Neural cell (in vitro differentiated cells): Measurements from ENCODE around the gene IL18BP. TPM values are rescaled to one million over a fixed set of nuclear protein-coding genes. Genes with fewer than 3 reads are reported as not detected.

Experiments
- H2AFZ ChIP-seq: fragments of 200-600, 300-800 bp; sonication (generic), shearing (Covaris generic); 2 replicates; pipeline ENCODE4 v1.6.0; 2014; ENCODE audit warnings: low read depth, mild to moderate bottlenecking, antibody characterized with exemption, low read length, moderate library complexity
- H3F3A ChIP-seq: fragments of 200-600 bp; shearing (Covaris generic); 2 replicates; pipeline ENCODE4 v1.6.1; 2016; ENCODE audit warnings: mild to moderate bottlenecking, moderate library complexity, mixed read lengths, antibody characterized with exemption, low read length; ENCODE audit not compliant: insufficient read depth, poor library complexity, severe bottlenecking
- H3K27ac ChIP-seq: fragments of 200-600, 300-800 bp; sonication (generic), shearing (Covaris generic); 2 replicates; pipeline ENCODE4 v1.5.1; 2014; ENCODE audit warnings: mild to moderate bottlenecking, low read length, moderate library complexity
- H3K27me3 ChIP-seq: fragments of 300-800, 200-600 bp; sonication (generic), shearing (Covaris generic); 2 replicates; pipeline ENCODE4 v1.6.0; 2014; ENCODE audit warnings: mild to moderate bottlenecking, low read depth, low read length, moderate library complexity; ENCODE audit not compliant: insufficient read depth
- H3K36me3 ChIP-seq: fragments of 300-800, 200-600 bp; sonication (generic), shearing (Covaris generic); 2 replicates; pipeline ENCODE4 v1.5.1; 2014; ENCODE audit warnings: mild to moderate bottlenecking, antibody characterized with exemption, low read length, moderate library complexity; ENCODE audit not compliant: insufficient read depth
- H3K4me2 ChIP-seq: fragments of 300-800, 200-600 bp; sonication (generic), shearing (Covaris generic); 2 replicates; pipeline ENCODE4 v1.6.0; 2014; ENCODE audit warnings: mild to moderate bottlenecking, low read length
- H3K4me3 ChIP-seq: fragments of 300-800, 200-600 bp; sonication (generic), shearing (Covaris generic); 2 replicates; pipeline ENCODE4 v1.5.1; 2014; ENCODE audit warnings: mild to moderate bottlenecking, low read length, moderate library complexity
- H3K79me2 ChIP-seq: fragments of 200-600 bp; shearing (Covaris generic); replicated peaks from 2 replicates; pipeline ENCODE4 v1.6.0; 2014; ENCODE audit warnings: mild to moderate bottlenecking, low read length, moderate library complexity; ENCODE audit not compliant: insufficient read depth
- H3K9ac ChIP-seq: fragments of 300-800, 200-600 bp; sonication (generic), shearing (Covaris generic); 2 replicates; pipeline ENCODE4 v1.6.1; 2016; ENCODE audit warnings: mild to moderate bottlenecking, low read length, mixed read lengths
- H3K9me2 ChIP-seq: fragments of 200-600 bp; shearing (Covaris generic); 2 replicates; pipeline ENCODE4 v1.6.1; 2016; ENCODE audit warnings: mild to moderate bottlenecking, low read length, mixed read lengths; ENCODE audit not compliant: insufficient read depth
- H3K9me3 ChIP-seq: fragments of 200-600, 300-800 bp; sonication (generic), shearing (Covaris generic); 2 replicates; pipeline ENCODE4 v1.6.1; 2016; ENCODE audit warnings: mild to moderate bottlenecking, mixed run types, low read length, moderate library complexity, mixed read lengths
- H4K20me1 ChIP-seq: fragments of 200-600 bp; shearing (Covaris generic); 2 replicates; pipeline ENCODE4 v1.6.1; 2016; ENCODE audit warnings: mild to moderate bottlenecking, mixed run types; ENCODE audit not compliant: insufficient read depth
- CTCF ChIP-seq: fragments of 450-650 bp; IDR thresholded peaks from 2 replicates; pipeline ENCODE4 v1.5.1; 2014; ENCODE audit warnings: antibody characterized with exemption, mild to moderate bottlenecking, moderate library complexity; ENCODE audit not compliant: poor library complexity, severe bottlenecking
- EP300 ChIP-seq: fragments of 450-650 bp; conservative IDR thresholded peaks from 2 replicates; pipeline ENCODE4 v1.6.1; 2014; ENCODE audit warnings: antibody characterized with exemption, mild to moderate bottlenecking, moderate library complexity; ENCODE audit not compliant: poor library complexity, severe bottlenecking
- EZH2 ChIP-seq: fragments of 200-600, 300-800 bp; shearing (Covaris generic), sonication (generic); IDR thresholded peaks from 2 replicates; pipeline ENCODE4 v1.6.1; 2014; ENCODE audit warnings: antibody characterized with exemption, low read length, borderline replicate concordance, mild to moderate bottlenecking; ENCODE audit not compliant: insufficient read depth, poor library complexity, severe bottlenecking
- MXI1 ChIP-seq: fragments of 450-650 bp; conservative IDR thresholded peaks from 2 replicates; pipeline ENCODE4 v1.6.1; 2014; ENCODE audit warnings: antibody characterized with exemption, mild to moderate bottlenecking; ENCODE audit not compliant: poor library complexity, severe bottlenecking
- POLR2AphosphoS5 ChIP-seq: IDR thresholded peaks from 2 replicates; pipeline ENCODE4 v1.6.1; 2012
- RAD21 ChIP-seq: fragments of 450-650 bp; conservative IDR thresholded peaks from 2 replicates; pipeline ENCODE4 v1.6.1; 2014; ENCODE audit warnings: antibody characterized with exemption, mild to moderate bottlenecking, moderate library complexity
- REST ChIP-seq: IDR thresholded peaks from 2 replicates; pipeline ENCODE4 v1.6.1; 2012; ENCODE audit warnings: borderline replicate concordance
- SMC3 ChIP-seq: fragments of 450-650 bp; conservative IDR thresholded peaks from 2 replicates; pipeline ENCODE4 v1.6.1; 2014; ENCODE audit warnings: antibody characterized with exemption, mild to moderate bottlenecking, moderate library complexity; ENCODE audit not compliant: poor library complexity
- TAF1 ChIP-seq: IDR thresholded peaks from 2 replicates; pipeline ENCODE4 v1.6.1; 2012; ENCODE audit warnings: low read depth
- polyA plus RNA-seq: library from polyadenylated mRNA; depleted of rRNA; stranded (reverse); fragments of >200 nt; gene quantifications from 2 replicates; pipeline ENCODE4 v1.2.3, GENCODE V29; 2014

IL18BP gene
- polyA plus RNA-seq, 1 donor from 2014 or later = 3.1 TPM

- no peak overlapping the region for H3K4me3 ChIP-seq
- no peak overlapping the region for H3K4me2 ChIP-seq
- H3K79me2 ChIP-seq = no peaks in the 10 kb centered on the region
- H3K9ac ChIP-seq = no peak overlapping the region
- H3K27ac ChIP-seq = no peak overlapping the region
- H2AFZ ChIP-seq = no peak overlapping the region
- H3K27me3 ChIP-seq = no peaks in the 10 kb centered on the region
- H3K9me3 ChIP-seq = no peaks in the 10 kb centered on the region
- H3K36me3 ChIP-seq = no peaks in the 10 kb centered on the region
- TF ChIP-seq EP300 (no peak), MXI1 (no peak), CTCF (no peak), RAD21 (no peak), EZH2 (no peak), SMC3 (no peak), POLR2AphosphoS5 (no peak), REST (no peak), TAF1 (no peak)
- no peaks in the 10 kb centered on the region for H3F3A ChIP-seq
- no peaks in the 10 kb centered on the region for H3K9me2 ChIP-seq
- H4K20me1 ChIP-seq = no peaks in the 10 kb centered on the region
Observed at GRCh38 chr11:71971680-71972079, 27.0 kb upstream of the IL18BP start.

GRCh38 chr11:71976551-71976950 is 22.2 kb upstream of the IL18BP start:
- H3K79me2 ChIP-seq = no peaks in the 10 kb centered on the region
- no peaks in the 10 kb centered on the region for H3K27me3 ChIP-seq
- H4K20me1 ChIP-seq = no peaks in the 10 kb centered on the region
- no peak overlapping the region for H2AFZ ChIP-seq
- H3K4me2 ChIP-seq = no peak overlapping the region
- TF ChIP-seq RAD21 (no peak), EP300 (no peak), EZH2 (no peak), MXI1 (no peak), REST (no peak), POLR2AphosphoS5 (no peak), CTCF (no peak), SMC3 (no peak), TAF1 (no peak)
- H3K9ac ChIP-seq = no peak overlapping the region
- no peak overlapping the region for H3K4me3 ChIP-seq
- H3F3A ChIP-seq = no peaks in the 10 kb centered on the region
- H3K27ac ChIP-seq = no peak overlapping the region
- no peaks in the 10 kb centered on the region for H3K9me2 ChIP-seq
- H3K9me3 ChIP-seq = no peaks in the 10 kb centered on the region
- no peaks in the 10 kb centered on the region for H3K36me3 ChIP-seq
